GM12878 (cell line): ENCODE results near the gene PCED1B. TPM values are rescaled to one million over a fixed set of nuclear protein-coding genes. Genes with fewer than 3 reads are reported as not detected.

Source experiments
- ATAC-seq: fragments of 200-7000 bp; cut with Tn5 transposase; 3 replicates; pipeline ENCODE4 v1.9.1; 2020; ENCODE audit warnings: mild to moderate bottlenecking, moderate library complexity
- BruUV-seq: library from RNA; stranded (reverse); fragments of 400-500 nt; replicated peaks from 2 replicates; lab custom pipeline; 2021; lab: Mats Ljungman, UMichigan
- CTCF ChIA-PET: fragments of 300-600 bp; sonication (Branson Sonifier 250); formaldehyde crosslinking; extraction: SDS; loops from one replicate; lab custom pipeline; 2021; ENCODE audit warnings: inconsistent platforms; lab: Yijun Ruan, JAX
- POLR2A ChIA-PET: fragments of 350-600 bp; formaldehyde crosslinking; extraction: SDS; loops from one replicate; lab custom pipeline; 2021; ENCODE audit warnings: inconsistent platforms; lab: Charles Lee
- RAD21 ChIA-PET: fragments of 300-600 bp; sonication (Branson Sonifier 250); formaldehyde crosslinking; loops from one replicate; lab custom pipeline; 2023; ENCODE audit warnings: antibody characterized with exemption; ENCODE audit not compliant: unreplicated experiment; lab: Charles Lee
- SMC1A ChIA-PET: fragments of 300-600 bp; sonication (Branson Sonifier 250); formaldehyde crosslinking; loops from one replicate; lab custom pipeline; 2023; ENCODE audit not compliant: unreplicated experiment, uncharacterized antibody; lab: Charles Lee
- DNase-seq: peaks from one replicate; pipeline ENCODE4 v3.0.0-alpha.2; 2011; ENCODE audit warnings: low read depth, low spot score
- FAIRE-seq: peaks from 3 replicates; lab custom pipeline; 2011; peaks lifted over from hg19 to GRCh38; lab: Jason Lieb, UNC
- H2AFZ ChIP-seq: 2 replicates; pipeline ENCODE4 v1.6.0; 2011; ENCODE audit warnings: low read depth, low read length, control low read depth; ENCODE audit not compliant: control insufficient read depth
- H3K27ac ChIP-seq: 2 replicates; pipeline ENCODE4 v1.5.1; 2011; ENCODE audit warnings: control low read depth; ENCODE audit not compliant: control insufficient read depth, insufficient read depth
- H3K27me3 ChIP-seq, 2 experiments: replicated peaks in 1 of 2; 2 replicates each; pipeline versions ENCODE4 v1.6.0 to v1.6.1; 2011; ENCODE audit warnings: low read length in 1 of 2; ENCODE audit not compliant: control insufficient read depth in 2 of 2, insufficient read depth in 2 of 2
- H3K36me3 ChIP-seq, 2 experiments: 2 replicates each; pipeline ENCODE4 v1.5.1; 2011; ENCODE audit warnings: low read length in 1 of 2; ENCODE audit not compliant: control insufficient read depth in 2 of 2, insufficient read depth in 2 of 2
- H3K4me1 ChIP-seq: 2 replicates; pipeline ENCODE4 v1.6.1; 2011; ENCODE audit warnings: mild to moderate bottlenecking, low read length, moderate library complexity, mixed read lengths; ENCODE audit not compliant: control insufficient read depth, insufficient read depth
- H3K4me2 ChIP-seq: 2 replicates; pipeline ENCODE4 v1.6.0; 2011; ENCODE audit warnings: control low read depth; ENCODE audit not compliant: control insufficient read depth, insufficient read depth
- H3K4me3 ChIP-seq: fragments of 200-600 bp; sonication (generic); 2 replicates; pipeline ENCODE4 v1.5.1; 2016
- H3K79me2 ChIP-seq: 2 replicates; pipeline ENCODE4 v1.6.0; 2011; ENCODE audit warnings: low read length; ENCODE audit not compliant: control insufficient read depth, insufficient read depth
- H3K9ac ChIP-seq: 2 replicates; pipeline ENCODE4 v1.8.0; 2011; ENCODE audit warnings: low read length, control low read depth, mixed read lengths; ENCODE audit not compliant: control insufficient read depth, insufficient read depth
- H3K9me3 ChIP-seq: replicated peaks from 3 replicates; pipeline ENCODE4 v1.5.1; 2011; ENCODE audit warnings: mild to moderate bottlenecking, low read length; ENCODE audit not compliant: control insufficient read depth, insufficient read depth
- H4K20me1 ChIP-seq: 2 replicates; pipeline ENCODE4 v1.6.0; 2011; ENCODE audit not compliant: control insufficient read depth, insufficient read depth
- BHLHE40 ChIP-seq, 2 experiments: fragments of 450-650 bp in 1 of 2; IDR thresholded peaks; 2 replicates each; pipeline ENCODE4 v1.6.1; 2011 to 2017; ENCODE audit warnings: low read depth in 2 of 2, borderline replicate concordance in 1 of 2, improper control_type of control experiment in 1 of 2, low read length in 1 of 2, mild to moderate bottlenecking in 1 of 2
- CBX3 ChIP-seq: fragments of 200-600 bp; sonication (generic); IDR thresholded peaks from 2 replicates; pipeline ENCODE4 v1.6.1; 2016; ENCODE audit warnings: low read depth, borderline replicate concordance
- FOS ChIP-seq: IDR thresholded peaks from 3 replicates; pipeline ENCODE4 v1.6.1; 2011; ENCODE audit warnings: borderline replicate concordance; ENCODE audit not compliant: insufficient read length; ENCODE audit errors: extremely low read depth
- HDAC2 ChIP-seq: fragments of 200-600 bp; sonication (generic); IDR thresholded peaks from 2 replicates; pipeline ENCODE4 v1.6.1; 2017
- KLF5 ChIP-seq: fragments of 450-650 bp; IDR thresholded peaks from 2 replicates; pipeline ENCODE4 v1.6.1; 2014; ENCODE audit warnings: mild to moderate bottlenecking; ENCODE audit not compliant: partially characterized antibody
- NR2C2 ChIP-seq: IDR thresholded peaks from 2 replicates; pipeline ENCODE4 v1.6.1; 2011; ENCODE audit warnings: borderline replicate concordance, low read depth; ENCODE audit not compliant: control insufficient read depth, insufficient read length
- NR2F1 ChIP-seq: fragments of 450-650 bp; conservative IDR thresholded peaks from 2 replicates; pipeline ENCODE4 v1.6.1; 2017; ENCODE audit warnings: mild to moderate bottlenecking
- POLR2AphosphoS2 ChIP-seq: IDR thresholded peaks from 2 replicates; pipeline ENCODE4 v1.6.1; 2011; ENCODE audit warnings: low read depth, mild to moderate bottlenecking, low read length, improper control_type of control experiment, moderate library complexity
- RELA ChIP-seq: fragments of 450-650 bp; IDR thresholded peaks from 2 replicates; pipeline ENCODE4 v1.8.0; 2014; ENCODE audit warnings: borderline replicate concordance; ENCODE audit not compliant: partially characterized antibody
- SP1 ChIP-seq: IDR thresholded peaks from one replicate; pipeline ENCODE4 v1.6.1; 2011; ENCODE audit warnings: low read depth, low read length
- SPI1 ChIP-seq: IDR thresholded peaks from 2 replicates; pipeline ENCODE4 v1.6.1; 2011; ENCODE audit warnings: low read depth, mild to moderate bottlenecking, low read length, moderate library complexity, borderline replicate concordance; ENCODE audit not compliant: insufficient read depth
- SUPT20H ChIP-seq: IDR thresholded peaks from 2 replicates; pipeline ENCODE4 v1.6.1; 2011; ENCODE audit warnings: low read depth, mild to moderate bottlenecking, low read length, moderate library complexity, borderline replicate concordance; ENCODE audit not compliant: control insufficient read depth
- TARDBP ChIP-seq: IDR thresholded peaks from 2 replicates; pipeline ENCODE4 v1.6.1; 2016; ENCODE audit warnings: borderline replicate concordance
- ZNF217 ChIP-seq: fragments of 450-650 bp; IDR thresholded peaks from 2 replicates; pipeline ENCODE4 v1.6.1; 2017; ENCODE audit warnings: antibody characterized with exemption, mild to moderate bottlenecking
- WGBS: methylation state at CpG from one replicate; pipeline ENCODE4 v1.1.6; 2016; ENCODE audit warnings: low lambda C conversion rate; ENCODE audit not compliant: insufficient replicate concordance, insufficient coverage; ENCODE audit errors: missing lambda C conversion rate; 5-methylcytosine and 5-hydroxymethylcytosine counted together
- in situ Hi-C: fragments of 300-500 bp; cut with MboI; formaldehyde crosslinking; loops from 9 replicates; pipeline ENCODE4 v1.14.3; 2018; ENCODE audit warnings: mixed read lengths
- intact Hi-C: fragments of 100-400 bp; cut with micrococcal nuclease; formaldehyde crosslinking; loops from one replicate; pipeline ENCODE4 v1.14.2; 2022; ENCODE audit not compliant: unreplicated experiment
- polyA plus RNA-seq, 11 experiments: library from polyadenylated mRNA; depleted of rRNA in 4 of 11; unstranded in 6 of 11; stranded (reverse) in 5 of 11; fragments of >200 nt; fragmentation: Nextera tagmentation in 4 of 11; fragmentation: Illumina TruSeq in 1 of 11; extraction: Ambion mirVana in 4 of 11; extraction: Trizol in 1 of 11; gene quantifications; 1 replicate in 1 of 11; 2 replicates in 10 of 11; pipeline versions ENCODE4 v1.2.1 to v1.2.3, GENCODE V29; 2011 to 2016; ENCODE audit warnings: inconsistent platforms in 2 of 11, missing spikeins in 2 of 11, low read depth in 1 of 11
- total RNA-seq, 4 experiments: library from RNA; depleted of rRNA in 3 of 4; stranded (reverse); fragments of >200 nt in 3 of 4; fragmentation: Illumina TruSeq in 1 of 4; extraction: Trizol in 1 of 4; gene quantifications; 2 replicates each; pipeline versions ENCODE4 v1.2.1 to v1.2.3, GENCODE V29; 2013 to 2021
- TF ChIP-seq, protein P1 (sequence below): fragments of 450-650 bp; IDR thresholded peaks from 2 replicates; pipeline ENCODE4 v1.6.1; 2017; ENCODE audit warnings: mild to moderate bottlenecking, moderate library complexity
- TF ChIP-seq, protein P2 (sequence below): IDR thresholded peaks from 2 replicates; pipeline ENCODE4 v1.6.1; 2011; ENCODE audit warnings: borderline replicate concordance, low read depth, mild to moderate bottlenecking, moderate library complexity, mixed read lengths, low read length; ENCODE audit not compliant: insufficient read depth; ENCODE audit errors: extremely low read length
- TF ChIP-seq, protein P3 (sequence below): fragments of 450-650 bp; IDR thresholded peaks from 2 replicates; pipeline ENCODE4 v1.6.1; 2017; ENCODE audit warnings: antibody characterized with exemption, mild to moderate bottlenecking, moderate library complexity

The PCED1B gene
- total and polyA plus RNA-seq, 10 of the 15 experiments (the other 5 are each of a cell fraction or from before 2014, with no cell fraction given), result 0.80 to 8.8 (median 3.0) TPM

DNA sequence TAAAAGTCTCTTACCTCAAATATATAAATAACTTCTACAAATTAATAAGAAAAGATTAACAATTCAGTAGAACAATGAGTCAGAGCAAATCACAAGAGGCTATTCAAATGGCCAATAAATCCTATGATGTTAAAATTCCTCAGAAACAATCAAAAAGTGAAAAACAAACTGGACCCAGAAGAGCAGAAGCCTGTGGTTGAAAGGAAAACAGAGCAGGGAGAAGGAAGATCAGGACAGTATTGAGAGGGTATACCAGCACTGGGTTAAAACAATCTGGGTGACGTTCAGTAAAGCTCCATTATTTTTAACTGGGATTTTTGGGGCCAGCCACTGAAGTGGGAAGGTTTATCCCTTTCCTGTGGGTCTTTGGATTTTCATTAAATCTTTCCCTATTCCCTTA is 39.7 kb upstream of the PCED1B start:
- Histone ChIP-seq H3K27me3 (no peaks in the 10 kb centered on the region), H3K36me3 (no peaks in the 10 kb centered on the region), H2AFZ (no peak overlapping the region), H3K4me3 (no peak overlapping the region), H3K79me2 (no peaks in the 10 kb centered on the region), H3K9me3 (no peaks in the 10 kb centered on the region), H3K27ac (no peak overlapping the region), H3K4me1 (no peaks in the 10 kb centered on the region), H3K4me2 (no peak overlapping the region), H4K20me1 (no peaks in the 10 kb centered on the region), H3K9ac (no peak overlapping the region)
- RAD21 ChIA-PET, result no interaction called here
- POLR2A ChIA-PET, result no interaction called here
- WGBS, result 43% methylated on average over 1 of the region's 1 CpG
- DNase-seq, result no peak
- ATAC-seq, result no peak
- no TSS peak for BruUV-seq
- SMC1A ChIA-PET, result no interaction called here
- in situ Hi-C loops, result loop anchor here (10.0 kb wide), 1 partner anchor 645 kb away; no protein-coding TSS in a partner anchor
- CTCF ChIA-PET, result no interaction called here
- no peak for FAIRE-seq
- intact Hi-C loops, result loop anchor here (10.0 kb wide), 2 partner anchors 615 to 735 kb away; partner anchors contain the start of gene SLC48A1
- TF ChIP-seq KLF5 (no peak), NR2F1 (no peak), CBX3 (no peak), TARDBP (no peak), SP1 (no peak), RELA (no peak), NR2C2 (no peak), SPI1 (no peak), HDAC2 (no peak), SUPT20H (no peak), FOS (no peak), ZNF217 (no peak), POLR2AphosphoS2 (no peak), BHLHE40 (IDR thresholded peaks at IDR 0.05; ENCODE audit: borderline replicate concordance in 1 of 2, low read depth in 2 of 2, low read length in 1 of 2) (no peak)
- TF ChIP-seq, protein P1, sequence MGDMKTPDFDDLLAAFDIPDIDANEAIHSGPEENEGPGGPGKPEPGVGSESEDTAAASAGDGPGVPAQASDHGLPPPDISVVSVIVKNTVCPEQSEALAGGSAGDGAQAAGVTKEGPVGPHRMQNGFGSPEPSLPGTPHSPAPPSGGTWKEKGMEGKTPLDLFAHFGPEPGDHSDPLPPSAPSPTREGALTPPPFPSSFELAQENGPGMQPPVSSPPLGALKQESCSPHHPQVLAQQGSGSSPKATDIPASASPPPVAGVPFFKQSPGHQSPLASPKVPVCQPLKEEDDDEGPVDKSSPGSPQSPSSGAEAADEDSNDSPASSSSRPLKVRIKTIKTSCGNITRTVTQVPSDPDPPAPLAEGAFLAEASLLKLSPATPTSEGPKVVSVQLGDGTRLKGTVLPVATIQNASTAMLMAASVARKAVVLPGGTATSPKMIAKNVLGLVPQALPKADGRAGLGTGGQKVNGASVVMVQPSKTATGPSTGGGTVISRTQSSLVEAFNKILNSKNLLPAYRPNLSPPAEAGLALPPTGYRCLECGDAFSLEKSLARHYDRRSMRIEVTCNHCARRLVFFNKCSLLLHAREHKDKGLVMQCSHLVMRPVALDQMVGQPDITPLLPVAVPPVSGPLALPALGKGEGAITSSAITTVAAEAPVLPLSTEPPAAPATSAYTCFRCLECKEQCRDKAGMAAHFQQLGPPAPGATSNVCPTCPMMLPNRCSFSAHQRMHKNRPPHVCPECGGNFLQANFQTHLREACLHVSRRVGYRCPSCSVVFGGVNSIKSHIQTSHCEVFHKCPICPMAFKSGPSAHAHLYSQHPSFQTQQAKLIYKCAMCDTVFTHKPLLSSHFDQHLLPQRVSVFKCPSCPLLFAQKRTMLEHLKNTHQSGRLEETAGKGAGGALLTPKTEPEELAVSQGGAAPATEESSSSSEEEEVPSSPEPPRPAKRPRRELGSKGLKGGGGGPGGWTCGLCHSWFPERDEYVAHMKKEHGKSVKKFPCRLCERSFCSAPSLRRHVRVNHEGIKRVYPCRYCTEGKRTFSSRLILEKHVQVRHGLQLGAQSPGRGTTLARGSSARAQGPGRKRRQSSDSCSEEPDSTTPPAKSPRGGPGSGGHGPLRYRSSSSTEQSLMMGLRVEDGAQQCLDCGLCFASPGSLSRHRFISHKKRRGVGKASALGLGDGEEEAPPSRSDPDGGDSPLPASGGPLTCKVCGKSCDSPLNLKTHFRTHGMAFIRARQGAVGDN, result no peak
- TF ChIP-seq, protein P2, sequence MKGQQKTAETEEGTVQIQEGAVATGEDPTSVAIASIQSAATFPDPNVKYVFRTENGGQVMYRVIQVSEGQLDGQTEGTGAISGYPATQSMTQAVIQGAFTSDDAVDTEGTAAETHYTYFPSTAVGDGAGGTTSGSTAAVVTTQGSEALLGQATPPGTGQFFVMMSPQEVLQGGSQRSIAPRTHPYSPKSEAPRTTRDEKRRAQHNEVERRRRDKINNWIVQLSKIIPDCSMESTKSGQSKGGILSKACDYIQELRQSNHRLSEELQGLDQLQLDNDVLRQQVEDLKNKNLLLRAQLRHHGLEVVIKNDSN, result no peak
- TF ChIP-seq, protein P3, sequence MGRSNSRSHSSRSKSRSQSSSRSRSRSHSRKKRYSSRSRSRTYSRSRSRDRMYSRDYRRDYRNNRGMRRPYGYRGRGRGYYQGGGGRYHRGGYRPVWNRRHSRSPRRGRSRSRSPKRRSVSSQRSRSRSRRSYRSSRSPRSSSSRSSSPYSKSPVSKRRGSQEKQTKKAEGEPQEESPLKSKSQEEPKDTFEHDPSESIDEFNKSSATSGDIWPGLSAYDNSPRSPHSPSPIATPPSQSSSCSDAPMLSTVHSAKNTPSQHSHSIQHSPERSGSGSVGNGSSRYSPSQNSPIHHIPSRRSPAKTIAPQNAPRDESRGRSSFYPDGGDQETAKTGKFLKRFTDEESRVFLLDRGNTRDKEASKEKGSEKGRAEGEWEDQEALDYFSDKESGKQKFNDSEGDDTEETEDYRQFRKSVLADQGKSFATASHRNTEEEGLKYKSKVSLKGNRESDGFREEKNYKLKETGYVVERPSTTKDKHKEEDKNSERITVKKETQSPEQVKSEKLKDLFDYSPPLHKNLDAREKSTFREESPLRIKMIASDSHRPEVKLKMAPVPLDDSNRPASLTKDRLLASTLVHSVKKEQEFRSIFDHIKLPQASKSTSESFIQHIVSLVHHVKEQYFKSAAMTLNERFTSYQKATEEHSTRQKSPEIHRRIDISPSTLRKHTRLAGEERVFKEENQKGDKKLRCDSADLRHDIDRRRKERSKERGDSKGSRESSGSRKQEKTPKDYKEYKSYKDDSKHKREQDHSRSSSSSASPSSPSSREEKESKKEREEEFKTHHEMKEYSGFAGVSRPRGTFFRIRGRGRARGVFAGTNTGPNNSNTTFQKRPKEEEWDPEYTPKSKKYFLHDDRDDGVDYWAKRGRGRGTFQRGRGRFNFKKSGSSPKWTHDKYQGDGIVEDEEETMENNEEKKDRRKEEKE, result no peak
